SK-N-MC (cell line): Measurements from ENCODE around the gene NUP50.

ENCODE experiments used
- FOXP2 ChIP-seq: optimal IDR thresholded peaks from 2 replicates; pipeline ENCODE3; 2011; ENCODE audit warnings: mild to moderate bottlenecking, moderate library complexity; ENCODE audit not compliant: insufficient read depth; ENCODE audit errors: extremely low read length, control extremely low read depth
- POLR2AphosphoS5 ChIP-seq: IDR thresholded peaks from 2 replicates; pipeline ENCODE4 v1.6.1; 2012; ENCODE audit warnings: mild to moderate bottlenecking, low read depth, low read length, borderline replicate concordance

DNA sequence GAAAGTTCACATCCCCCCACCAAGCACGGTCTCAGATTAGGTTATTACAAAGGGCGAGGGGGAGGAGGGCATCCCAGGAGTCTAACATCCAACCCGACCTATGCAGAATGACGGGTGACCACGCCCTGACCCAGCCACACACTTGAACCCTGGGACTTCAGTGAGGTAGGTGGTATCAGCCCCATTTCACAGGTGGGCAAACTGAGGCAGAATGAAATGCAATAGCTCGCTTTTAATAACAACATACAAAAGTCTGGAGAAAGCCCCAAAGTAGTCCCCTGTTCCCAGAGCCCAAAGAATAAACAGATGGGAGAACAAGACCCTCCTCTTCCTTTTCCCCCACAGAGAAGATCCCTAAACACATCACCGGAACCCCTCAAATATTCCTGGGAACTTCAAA, 31.9 kb downstream of the NUP50 start:
- TF ChIP-seq POLR2AphosphoS5 (no peak), FOXP2 (no peak)
